ENCODE data around the gene GPR39.

Gene GPR39

DNA sequence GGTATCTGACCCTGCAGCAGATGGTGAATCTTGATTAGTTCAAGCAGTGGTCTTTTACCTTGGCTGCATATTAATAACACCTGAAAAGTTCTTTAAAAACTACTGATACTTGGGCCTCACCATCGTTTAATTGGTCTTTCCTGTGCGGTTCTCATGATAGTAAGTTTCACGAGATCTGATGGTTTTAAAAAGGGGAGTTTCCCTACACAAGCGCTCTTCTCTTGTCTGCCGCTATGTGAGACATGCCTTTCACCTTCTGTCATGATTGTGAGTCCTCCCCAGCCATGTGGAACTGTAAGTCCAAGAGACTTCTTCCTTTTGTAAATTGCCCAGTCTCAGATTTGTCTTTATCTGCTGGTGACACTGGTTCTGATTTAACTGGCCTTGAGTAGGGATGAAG, 151.1 kb downstream of the GPR39 start:
- DNase-seq (ENCODE audit: low read depth) = no peak

- no peak for DNase-seq (ENCODE audit: low read depth)
Observed at GRCh38 chr2:132568656-132569055, 152.1 kb downstream of the GPR39 start.

GRCh38 chr2:132573444-132574007, 156.9 kb downstream of the GPR39 start:
- no peak for DNase-seq (ENCODE audit: low read depth)

- DNase-seq (ENCODE audit: low read depth) = no peak
Observed at GRCh38 chr2:132577686-132578085, 161.1 kb downstream of the GPR39 start.

GRCh38 chr2:132581591-132581990, 165.0 kb downstream of the GPR39 start:
- DNase-seq (ENCODE audit: low read depth) = no peak

DNA sequence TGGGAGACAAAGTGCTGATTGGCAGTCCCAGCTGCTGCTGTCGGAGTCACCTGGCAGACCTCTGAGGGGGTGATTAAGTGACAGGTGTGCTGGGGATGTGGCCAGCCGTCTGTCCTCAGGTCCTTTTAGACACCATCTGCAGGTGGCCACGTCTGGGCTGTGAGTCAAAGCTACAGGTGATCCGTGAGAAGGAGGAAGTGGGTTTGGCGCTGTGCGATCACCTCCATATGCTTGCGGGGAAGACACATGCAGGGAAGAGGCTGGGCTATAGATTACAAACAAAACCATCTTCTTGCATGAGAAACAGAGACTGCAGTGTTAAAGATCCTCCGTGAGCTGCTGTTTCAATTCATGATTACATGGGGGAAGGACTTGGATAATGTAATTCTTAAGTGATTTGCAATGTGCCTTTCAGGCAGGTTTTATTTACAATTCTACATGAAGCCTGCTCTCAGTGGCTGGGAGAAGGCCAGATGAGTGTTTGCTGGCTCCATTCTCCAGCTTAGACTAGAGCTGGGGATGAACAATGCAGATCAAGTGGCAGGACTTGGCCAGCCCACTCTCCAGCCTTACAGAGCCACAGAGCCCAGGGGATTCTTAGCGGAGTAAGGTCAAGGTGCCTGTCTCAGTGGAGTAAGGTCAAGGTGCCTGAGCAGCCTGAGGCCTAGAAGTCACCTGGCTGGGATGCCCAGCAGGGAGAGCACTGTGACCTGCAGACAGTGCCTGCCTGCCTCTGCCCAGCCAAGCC, 165.6 kb downstream of the GPR39 start:
- no peak for DNase-seq (ENCODE audit: low read depth)

- no peak for DNase-seq (ENCODE audit: low read depth)
Observed at GRCh38 chr2:132583666-132584360, 167.2 kb downstream of the GPR39 start.

GRCh38 chr2:132584976-132585817, 168.6 kb downstream of the GPR39 start:
- no peak for DNase-seq (ENCODE audit: low read depth)

GRCh38 chr2:132586101-132586511, 169.5 kb downstream of the GPR39 start:
- no peak for DNase-seq (ENCODE audit: low read depth)

DNA sequence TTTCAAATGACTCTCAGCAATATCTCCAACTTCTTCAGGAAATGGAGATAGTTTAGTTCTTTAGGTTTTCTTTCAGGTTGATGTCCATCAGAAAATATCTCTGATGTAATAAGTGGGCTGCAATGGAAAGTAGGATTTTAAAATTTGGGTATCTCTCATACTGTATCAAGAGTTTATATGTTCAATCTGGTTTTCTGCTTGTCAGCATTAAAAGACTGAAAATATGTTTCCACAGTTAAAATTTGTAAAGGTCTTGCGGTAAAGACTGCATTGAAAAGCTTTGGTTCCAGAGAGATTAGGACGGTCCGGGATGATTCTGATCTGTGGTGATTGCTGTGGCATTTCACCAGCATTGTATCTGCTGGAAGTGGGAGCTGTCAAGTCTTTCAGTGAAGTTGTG, 170.2 kb downstream of the GPR39 start:
- DNase-seq (ENCODE audit: low read depth) = no peak

DNA sequence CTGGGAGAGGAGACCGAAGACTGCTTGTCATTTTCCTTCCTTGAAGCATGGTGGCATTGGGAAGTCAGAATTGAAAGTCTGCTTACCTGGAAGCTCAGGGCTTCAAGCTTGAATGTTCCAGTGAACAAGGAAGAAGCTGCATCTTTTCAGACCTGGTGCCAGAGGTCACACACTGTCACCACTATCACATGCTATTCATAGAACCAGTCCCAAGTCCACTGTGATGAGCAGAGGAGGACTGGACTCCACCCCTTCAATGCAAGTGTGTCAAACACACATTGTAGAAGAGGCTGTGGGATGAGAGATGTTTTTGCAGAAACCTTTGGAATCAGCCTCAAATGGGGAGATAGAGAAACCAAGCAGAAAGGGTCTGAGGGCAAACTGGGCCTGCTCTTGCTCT, 172.0 kb downstream of the GPR39 start:
- DNase-seq (ENCODE audit: low read depth) = no peak

DNA sequence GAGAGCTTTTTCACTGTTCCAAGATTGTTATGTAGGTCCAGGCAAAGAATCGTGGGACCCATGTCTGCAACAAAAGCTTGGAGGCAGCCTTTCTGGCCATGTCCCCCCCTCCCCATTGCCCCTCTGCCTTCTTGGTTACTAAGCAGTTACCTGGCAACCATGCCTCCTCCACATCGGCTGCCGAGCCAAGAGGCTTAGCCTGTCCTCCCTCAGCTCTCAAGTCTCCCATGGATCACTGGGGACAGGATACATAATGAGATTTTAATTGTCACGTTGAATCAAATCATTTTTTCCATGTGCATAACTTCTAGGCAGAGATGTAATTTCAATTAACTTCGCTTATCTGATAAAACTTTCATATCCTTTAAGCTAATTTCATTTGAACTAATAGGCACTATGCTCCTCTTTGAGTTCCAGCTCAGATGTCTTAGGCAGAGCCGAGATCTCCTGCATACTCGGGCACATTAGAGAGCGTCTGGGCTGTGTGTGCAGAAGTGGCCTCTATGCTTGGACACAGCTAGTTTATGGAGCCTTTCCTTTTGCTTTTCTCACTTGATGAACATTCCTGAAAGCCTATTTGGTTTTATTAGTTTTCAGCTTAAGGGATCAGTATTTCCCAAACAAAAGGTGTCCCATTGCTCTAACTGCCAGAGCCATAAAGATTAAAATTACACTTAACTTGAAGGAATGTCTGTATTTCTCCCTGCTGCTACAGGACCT, 172.7 kb downstream of the GPR39 start:
- no peak for DNase-seq (ENCODE audit: low read depth)

DNA sequence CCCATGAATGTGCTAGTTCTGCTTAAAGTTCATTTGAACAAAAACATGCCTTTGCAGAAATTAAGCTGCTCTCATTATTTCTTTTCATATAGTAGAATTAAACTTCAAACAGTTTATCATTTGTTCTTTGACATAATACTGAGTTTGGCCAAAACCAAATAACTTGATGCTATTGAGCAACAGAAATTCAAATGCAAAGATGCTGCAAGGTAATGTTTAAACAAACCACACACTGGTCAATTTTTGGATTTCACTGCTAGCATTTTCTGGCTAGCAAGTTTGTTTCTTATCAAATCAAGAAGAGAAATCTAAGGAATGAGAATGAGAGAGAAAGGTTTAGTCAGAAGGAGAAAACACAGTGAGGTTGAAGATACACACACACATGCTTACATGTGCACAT, 173.4 kb downstream of the GPR39 start:
- no peak for DNase-seq (ENCODE audit: low read depth)

DNA sequence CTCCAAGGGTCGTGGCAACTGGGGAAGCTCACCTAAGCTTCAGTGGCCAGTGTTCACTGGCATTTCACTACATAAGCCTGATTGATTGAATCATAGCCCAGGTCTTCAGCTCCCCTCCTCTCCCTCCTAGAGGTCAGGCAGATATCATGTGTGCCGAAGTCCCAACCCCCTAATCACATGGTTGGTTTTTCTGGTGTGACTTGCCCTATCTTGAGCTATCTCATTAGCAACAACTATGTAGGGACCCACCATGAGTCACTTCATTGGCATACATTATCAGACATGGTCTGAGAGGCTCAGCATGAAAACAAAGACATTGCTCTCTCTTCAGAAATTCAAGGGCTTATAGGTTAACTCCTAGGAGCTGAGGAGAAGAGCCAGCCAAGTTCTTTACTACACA, 176.6 kb downstream of the GPR39 start:
- peak; percentile 10 for DNase-seq (ENCODE audit: low read depth)

DNA sequence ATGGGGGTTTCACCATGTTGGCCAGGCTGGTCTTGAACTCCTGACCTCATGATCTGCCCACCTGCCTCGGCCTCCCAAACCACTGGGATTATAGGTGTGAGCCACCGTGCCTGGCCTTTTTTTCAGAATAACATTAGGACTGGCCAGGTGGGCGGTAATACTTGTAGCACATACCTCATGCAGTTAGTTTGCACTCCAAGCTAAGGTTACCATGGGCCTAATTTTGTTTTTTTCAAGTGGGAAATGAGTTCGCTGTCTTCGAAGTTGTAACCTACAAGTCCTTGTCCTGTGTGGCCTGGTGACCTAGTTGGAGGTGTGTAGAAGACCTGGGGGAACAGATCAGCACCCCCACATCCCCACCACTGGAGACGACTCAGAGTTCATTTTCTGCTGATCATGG, 178.6 kb downstream of the GPR39 start:
- DNase-seq (ENCODE audit: low read depth) = no peak

DNA sequence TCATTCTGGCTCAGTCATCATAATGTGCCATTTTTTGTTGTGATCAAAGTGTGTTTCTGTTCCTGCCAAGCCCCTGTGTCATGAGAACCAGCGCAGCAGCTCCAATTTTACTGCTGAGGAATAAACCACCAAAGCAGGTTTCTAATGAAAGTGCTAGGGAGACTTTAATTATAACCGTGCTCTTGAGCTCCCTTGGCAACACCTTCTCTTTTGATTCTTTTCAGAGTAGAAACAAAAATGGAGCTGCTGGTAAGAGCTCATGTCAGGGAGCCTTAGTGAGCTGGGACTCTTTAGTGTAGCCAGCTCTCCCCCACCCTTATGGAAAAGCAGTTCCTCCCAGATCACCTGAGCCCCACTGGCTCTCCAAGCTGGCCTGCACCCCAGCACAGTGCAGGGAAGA, 179.1 kb downstream of the GPR39 start:
- no peak for DNase-seq (ENCODE audit: low read depth)

DNA sequence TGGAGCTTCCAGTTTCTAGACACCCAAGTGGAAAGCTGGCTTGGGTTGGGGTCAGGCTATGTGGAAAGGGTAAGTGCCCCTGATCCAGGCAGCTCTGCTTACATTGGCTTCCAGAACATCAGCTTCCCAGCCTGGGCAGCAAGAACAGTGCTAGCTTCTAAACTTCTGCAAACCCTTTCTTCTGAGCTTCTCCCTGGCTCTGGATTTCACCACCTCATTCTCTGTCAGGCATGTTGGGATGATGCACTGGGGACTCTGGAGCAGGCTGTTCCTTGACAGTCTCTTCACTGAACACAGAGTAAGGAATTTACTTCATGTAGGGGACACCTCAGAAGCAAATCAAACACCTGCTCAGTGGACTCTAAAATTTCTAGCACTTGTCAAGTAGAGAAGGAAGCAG, 180.6 kb downstream of the GPR39 start:
- DNase-seq (ENCODE audit: low read depth) = no peak

DNA sequence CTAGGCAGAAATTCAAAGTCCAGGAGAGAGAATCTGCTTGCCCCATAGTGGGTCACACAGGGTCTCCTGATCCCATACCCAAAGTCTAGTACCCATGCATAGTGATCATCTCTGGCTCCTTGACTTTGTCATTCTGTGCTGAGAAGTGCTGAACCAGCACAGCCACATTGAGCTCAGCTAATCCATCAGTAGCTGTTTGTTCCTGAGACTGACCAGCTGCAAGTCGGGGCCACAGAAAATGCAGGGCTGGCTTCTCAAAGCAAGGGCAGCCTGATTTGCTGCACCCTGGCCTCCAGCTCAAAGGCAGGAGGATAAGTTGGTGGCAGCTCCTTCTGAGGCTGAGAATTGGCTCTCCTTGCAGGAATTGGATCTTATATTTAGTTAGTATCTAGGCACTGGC, 181.2 kb downstream of the GPR39 start:
- DNase-seq (ENCODE audit: low read depth) = no peak

GRCh38 chr2:132598536-132598935, 181.9 kb downstream of the GPR39 start:
- DNase-seq (ENCODE audit: low read depth) = no peak

DNA sequence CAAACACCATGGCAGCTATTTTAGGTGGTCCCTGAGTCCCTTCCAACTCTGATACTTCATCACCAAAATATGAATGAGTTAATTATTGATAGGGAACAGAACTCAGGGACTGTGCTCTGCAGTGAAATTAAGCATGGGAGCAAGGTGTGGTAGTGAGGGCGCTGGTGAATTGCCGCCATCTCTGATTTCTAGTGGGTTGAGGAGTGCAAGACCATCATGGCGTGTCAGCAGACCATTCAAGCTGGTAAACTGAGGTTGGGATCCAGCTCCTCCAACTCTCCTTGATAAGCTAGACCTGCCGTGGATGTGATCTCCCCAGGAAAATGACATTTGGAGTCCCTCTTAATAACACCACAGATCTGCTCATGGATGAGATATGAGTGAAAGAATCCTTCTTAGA, 183.0 kb downstream of the GPR39 start:
- no peak for DNase-seq (ENCODE audit: low read depth)

- DNase-seq (ENCODE audit: low read depth) = no peak
Observed at GRCh38 chr2:132604561-132604960, 188.0 kb downstream of the GPR39 start.

Data from non-pigmented ciliary epithelial cell (primary cell).